HG03342 (cell line): ENCODE measurements around the gene TLR6.
A peak's percentile ranks its signal among the peaks of the same experiment; 100 is the strongest.
"Not testable (repeated sequence)": the region's sequence is repeated elsewhere in the genome, so short reads cannot be mapped to it uniquely, and the experiment has no call there.

Source experiments
- ATAC-seq: cut with Tn5 transposase; IDR thresholded peaks from one replicate; pipeline ENCODE4 v1.9.1; 2021; ENCODE audit warnings: mild to moderate bottlenecking, moderate library complexity; ENCODE audit not compliant: unreplicated experiment

The TLR6 gene

DNA sequence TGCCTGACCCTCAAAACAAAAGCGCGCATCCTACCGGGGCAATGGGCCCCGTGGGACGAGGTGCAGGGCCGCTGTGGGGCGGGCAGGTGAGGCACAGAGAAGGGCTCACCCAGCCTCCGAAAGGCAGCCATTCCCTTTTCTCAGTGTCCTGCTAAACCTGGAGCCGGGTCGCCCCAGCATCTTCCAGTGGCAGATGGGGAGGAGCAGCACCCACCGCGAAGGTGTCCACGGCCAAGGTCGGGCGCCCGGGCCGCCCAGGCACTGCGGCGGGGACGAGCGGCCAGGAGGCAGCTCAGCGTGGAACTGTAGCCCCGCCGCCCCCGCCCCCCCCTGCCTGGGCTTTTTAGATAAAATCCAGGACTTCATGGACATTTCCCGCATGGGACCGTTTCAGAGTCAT is 32.9 kb downstream of the TLR6 start:
- ATAC-seq, result no peak

DNA sequence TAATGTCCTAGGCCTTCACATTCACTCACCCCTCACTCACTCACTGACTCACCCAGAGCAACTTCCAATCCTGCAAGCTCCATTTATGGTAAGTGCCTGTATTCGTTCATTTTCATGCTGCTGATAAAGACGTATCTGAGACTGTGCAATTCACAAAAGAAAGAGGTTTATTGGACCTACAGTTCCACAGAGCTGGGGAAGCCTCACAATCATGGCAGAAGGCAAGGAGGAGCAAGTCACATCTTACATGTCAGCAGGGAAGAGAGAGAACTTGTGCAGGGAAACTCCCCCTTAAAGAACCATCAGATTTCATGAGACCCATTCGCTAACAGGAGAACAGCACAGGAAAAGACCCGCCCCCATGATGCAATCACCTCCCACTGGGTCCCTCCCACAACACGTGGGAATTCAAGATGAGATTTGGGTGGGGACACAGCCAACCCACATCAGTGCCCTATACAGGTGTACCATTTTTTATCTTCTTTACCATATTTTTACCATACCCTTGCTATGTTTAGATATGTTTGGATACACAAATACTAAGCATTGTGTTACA is 33.8 kb downstream of the TLR6 start:
- no peak for ATAC-seq

DNA sequence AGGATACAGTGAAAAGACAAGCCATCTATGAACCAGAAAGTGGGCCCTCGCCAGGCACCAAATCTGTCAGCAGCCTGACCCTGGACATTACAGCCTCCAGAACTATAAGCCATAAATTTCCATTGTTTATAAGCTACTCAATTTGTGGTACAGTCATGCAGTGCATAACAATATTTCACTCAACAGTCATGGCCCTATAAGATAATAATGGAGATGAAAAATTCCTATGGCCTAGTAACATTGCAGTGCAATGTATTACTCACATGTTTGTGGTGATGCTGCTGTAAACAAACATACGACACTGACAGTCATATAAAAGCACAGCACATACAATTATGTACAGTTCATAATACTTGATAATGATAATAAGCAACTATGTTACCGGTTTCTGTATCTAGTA is 34.9 kb downstream of the TLR6 start:
- ATAC-seq, result no peak

DNA sequence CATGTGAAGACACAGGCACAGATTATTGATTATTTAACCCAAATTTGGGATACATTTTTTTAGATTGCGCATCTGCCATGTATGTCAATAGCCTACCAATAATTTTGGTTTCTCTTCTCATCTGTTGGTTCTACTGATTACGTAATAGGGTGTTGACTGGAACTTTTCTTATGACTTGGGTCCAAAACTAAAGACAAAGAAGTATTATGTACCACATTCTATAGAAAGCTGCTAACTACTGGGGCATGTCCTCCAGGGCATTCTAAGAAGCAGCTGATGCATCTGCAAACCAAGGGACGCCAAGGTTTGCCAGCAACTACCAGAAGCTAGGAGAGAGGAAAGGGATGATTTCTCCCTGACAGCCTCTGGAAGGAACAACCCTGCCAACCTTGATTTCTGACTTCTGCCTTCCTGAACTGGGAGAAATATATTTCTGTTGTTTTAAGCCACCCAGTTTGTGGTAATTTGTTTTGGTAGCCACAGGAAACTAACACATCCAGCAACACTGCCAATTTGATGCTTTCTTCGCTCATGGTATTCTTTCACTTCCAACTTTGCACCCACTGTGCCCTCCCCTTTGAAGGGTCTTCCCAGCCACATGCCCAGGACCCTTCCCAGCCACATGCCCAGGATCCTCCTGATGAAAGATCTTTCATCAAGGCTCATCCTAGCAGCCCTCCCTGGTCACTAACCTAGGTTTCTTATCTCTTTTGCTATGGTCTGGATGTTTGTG is 36.1 kb downstream of the TLR6 start:
- peak; percentile 41 for ATAC-seq

DNA sequence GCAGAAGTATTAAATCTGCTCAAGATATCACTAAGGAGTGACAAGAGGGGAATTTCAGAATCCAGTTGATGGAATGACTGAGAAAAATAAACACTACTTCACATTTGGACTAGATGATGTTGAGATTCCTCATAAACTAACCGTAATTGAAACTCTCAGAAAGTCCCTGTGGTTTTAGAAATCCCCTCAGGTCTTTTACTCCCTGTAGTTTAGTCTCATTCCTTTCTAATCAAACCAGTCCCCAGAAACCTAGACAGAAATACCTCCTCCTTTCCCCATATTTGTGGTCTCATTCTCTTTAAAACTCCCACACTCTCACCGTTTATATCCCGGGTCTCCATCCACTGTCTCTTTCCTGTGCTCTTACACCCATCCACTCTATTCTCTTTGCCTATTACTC is 37.0 kb downstream of the TLR6 start:
- no peak for ATAC-seq

DNA sequence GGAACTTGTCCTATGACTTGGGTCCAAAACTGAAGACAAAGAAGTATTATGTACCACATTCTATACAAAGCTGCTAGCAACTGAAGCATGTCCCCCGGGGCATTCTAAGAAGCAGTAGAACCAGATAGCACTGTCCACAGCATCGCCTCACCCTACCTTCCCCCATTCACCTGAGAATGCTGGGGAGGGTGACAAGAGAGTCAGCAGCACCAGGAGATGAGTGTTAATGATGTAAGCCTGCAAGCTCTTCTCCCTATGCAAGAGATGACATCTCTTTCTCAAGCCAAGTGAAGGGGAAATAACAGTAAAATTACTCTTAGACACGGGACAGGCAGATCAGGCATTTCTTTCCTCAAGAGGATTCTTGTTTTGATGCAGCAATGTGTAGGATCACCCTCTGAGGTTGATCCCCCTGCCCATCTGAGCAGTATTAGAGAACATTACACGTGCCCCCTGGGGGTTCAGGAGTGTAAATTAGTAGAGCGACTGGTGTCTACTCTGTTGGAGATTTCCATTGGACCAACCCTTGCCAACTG is 38.1 kb downstream of the TLR6 start:
- ATAC-seq, result peak; percentile 55

DNA sequence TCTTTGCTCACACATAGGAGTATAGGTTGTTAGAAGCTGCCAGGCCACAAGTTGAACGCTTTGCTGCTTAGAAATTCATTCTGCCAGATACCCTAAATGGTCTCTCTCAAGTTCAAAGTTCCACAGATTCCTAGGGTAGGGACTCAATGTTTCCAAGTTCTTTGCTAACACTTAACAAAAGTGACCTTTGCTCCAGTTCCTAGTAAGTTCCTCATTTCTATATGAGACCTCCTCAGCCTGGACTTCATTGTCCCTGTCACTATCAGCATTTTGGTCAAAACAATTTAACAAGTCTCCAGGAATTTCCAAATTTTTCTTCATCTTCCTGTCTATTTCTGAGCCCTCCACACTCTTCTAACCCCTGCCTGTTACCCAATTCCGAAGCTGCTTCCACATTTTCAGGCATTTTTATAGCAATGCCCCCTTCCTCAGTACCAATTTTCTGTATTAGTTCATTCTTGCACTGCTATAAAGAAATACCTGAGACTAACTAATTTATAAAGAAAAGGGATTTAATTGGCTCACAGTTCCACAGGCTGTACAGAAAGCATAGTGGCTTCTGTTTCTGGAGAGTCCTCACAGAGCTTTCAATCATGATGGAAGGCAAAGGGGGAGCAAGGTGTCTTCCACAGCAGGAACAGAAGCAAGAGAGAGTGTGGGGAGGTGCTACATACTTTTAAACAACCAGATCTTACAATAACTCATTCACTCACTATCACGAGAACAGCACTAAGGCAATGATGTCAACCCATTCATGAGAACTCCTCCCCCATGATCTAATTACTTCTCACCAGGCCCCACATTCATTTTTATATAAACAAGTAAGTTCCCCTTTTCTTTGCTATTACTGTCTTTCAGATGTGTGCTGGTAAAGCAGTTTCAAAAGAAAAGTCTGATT is 40.5 kb downstream of the TLR6 start:
- no peak for ATAC-seq

DNA sequence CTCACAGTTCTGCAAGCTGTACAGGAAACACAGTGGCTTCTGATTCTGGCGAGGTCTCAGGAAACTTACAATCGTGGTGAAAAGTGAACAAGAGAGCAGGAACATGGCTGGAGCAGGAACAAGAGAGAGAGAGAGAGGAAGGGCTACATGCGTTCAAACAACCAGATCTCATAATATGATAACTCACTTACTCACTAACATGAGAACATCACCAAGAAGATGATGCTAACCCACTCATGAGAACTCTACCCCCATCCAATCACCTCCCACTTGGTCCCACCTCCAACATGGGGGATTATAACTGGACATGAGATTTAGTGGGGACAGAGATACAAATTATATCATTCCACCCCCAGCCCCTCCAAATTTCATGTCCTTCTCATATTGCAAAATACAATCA is 42.2 kb downstream of the TLR6 start:
- no peak for ATAC-seq

DNA sequence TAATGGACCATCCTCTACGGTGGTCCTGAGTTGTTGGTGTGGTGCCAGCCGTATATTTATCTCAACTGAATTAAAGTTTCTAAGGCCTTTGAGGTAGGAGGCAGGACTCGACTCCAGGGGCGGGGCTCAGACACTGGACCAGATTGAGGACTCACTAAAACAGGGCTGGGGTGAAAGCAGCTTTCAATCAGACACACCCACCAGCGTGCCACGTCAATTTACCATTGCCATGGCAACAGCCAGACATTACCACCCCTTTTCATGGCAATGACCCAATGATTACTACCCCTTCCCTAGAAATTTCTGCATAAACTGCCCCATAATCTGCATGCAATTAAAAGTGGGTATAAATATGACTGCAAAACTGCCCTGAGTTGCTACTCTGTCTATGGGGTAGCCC is 45.3 kb downstream of the TLR6 start:
- ATAC-seq, result no peak

DNA sequence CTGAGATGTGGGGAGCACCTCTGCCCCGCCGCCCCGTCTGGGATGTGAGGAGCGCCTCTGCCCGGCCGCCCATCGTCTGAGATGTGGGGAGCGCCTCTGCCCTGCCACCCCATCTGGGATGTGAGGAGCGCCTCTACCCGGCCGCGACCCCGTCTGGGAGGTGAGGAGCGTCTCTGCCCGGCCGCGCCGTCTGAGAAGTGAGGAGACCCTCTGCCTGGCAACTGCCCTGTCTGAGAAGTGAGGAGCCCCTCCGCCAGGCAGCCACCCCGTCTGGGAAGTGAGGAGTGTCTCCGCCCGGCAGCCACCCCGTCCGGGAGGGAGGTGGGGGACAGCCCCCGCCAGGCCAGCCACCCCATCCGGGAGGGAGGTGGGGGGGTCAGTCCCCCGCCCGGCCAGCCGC is 49.2 kb downstream of the TLR6 start:
- ATAC-seq, result not testable (repeated sequence)

DNA sequence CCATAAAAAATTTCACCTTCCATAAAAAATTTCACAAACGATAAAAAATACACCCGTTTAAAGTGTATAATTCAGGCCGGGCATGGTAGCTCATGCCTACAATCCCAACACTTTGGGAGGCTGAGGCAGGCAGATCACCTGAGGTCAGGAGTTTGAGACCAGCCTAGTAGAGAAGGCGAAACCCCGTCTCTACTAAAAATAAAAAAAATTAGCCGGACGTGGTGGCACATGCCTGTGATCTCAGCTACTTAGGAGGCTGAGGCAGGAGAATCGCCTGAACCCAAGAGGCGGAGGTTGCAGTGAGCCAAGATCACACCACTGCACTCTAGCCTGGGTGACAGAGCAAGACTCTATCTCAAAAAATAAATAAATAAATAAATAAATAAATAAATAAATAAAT is 50.4 kb downstream of the TLR6 start:
- not testable (repeated sequence) for ATAC-seq

DNA sequence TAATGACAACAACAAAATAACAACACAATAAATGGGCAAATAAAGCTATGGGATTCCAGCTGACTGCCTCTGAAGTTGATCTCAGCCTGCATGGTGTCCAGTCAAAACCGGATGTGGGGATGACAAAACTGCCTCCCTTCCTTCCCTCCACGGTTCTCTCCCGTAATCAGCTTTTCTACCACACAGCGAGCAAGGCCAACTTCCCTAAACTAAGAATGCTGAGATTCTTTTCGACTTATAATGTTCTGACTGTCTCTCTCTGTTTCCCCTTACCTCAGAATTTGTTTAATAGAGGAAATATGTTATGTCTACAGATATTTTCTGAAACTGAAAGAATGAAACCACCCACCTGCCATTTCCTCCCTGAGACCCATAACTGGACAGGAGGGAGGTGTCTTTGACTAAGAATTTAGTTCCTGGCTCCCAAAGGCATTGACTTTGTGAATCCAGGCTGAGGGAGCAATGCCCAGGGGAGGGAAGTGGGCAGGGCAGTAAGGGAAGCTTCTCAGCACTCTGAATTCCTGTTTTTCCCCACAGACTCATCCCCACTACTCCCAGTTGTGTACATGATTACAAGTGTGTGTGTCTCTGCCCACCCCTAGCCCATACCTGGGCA is 51.0 kb downstream of the TLR6 start:
- peak; percentile 77 for ATAC-seq

DNA sequence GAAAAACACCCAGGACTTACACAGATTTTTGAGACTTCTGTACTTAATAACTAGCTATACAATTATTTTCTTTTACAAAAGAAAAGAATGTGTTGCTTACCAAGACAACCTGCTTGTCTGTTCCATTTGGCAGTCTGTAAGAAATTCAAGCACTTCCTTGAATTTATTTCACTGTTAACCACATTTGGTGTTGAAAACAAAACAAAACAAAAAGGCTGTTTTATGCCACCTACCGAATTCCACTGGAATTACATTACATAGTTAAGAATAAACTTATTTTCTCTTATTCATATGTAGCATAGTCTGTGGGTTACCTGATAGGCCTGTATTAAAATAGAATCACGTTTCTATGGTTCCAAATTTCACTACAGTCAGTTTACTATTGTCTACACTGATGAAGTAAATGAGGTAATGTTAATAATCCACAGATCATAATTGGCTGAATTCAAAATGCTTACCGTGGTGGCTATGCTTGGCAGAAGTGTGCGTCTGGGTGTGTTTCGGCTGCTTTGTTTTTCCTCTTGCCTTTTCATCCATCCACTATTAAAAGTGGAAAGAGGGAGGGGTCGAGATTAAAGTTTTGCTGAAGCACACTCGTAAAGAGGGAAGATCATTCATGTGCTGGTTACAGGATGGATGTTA is 51.8 kb downstream of the TLR6 start, which contains the start of gene TLR1:
TSS of gene TLR1 (minus strand) at position 138 of the 642 bp plus-strand sequence. CDS start 5,960 bp downstream, outside the sequence.
- peak; percentile 35 for ATAC-seq

DNA sequence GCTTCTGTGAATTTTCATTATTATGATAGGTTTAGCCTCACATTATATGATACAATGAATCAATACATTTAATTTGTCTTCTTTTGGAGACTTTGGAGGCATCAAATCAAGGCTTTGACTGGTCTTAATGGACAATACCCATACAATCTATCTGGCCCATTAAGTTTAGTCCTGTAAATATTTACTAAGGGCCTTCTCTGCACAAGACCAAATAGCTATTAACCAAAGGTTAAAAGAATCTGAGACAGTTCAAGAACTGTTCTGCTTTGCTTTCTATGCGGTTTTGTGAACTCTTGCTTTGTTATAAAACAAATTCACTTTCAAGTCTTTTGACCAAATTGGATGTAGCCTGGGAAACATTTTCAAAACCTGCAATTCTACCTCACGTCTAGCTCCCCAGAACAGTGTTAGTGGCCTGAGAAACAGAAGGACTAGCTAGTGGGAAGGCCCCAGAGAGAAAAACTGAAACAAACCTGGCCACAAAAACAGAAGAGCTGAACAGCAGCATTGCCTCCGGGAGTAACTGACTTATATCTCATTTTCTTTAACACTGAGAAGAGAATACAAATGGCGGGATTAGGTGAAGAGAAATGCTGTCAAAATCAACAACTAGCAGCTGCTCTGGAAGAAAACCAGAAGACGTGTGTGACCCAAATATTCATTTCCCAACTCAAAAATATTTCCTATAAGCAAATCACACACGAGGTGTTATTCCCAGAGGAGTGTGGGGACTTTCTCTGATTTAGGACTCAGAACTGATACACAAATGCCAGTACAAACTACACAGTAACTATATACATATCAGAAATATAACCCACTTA is 52.6 kb downstream of the TLR6 start:
- ATAC-seq, result peak; percentile 45

DNA sequence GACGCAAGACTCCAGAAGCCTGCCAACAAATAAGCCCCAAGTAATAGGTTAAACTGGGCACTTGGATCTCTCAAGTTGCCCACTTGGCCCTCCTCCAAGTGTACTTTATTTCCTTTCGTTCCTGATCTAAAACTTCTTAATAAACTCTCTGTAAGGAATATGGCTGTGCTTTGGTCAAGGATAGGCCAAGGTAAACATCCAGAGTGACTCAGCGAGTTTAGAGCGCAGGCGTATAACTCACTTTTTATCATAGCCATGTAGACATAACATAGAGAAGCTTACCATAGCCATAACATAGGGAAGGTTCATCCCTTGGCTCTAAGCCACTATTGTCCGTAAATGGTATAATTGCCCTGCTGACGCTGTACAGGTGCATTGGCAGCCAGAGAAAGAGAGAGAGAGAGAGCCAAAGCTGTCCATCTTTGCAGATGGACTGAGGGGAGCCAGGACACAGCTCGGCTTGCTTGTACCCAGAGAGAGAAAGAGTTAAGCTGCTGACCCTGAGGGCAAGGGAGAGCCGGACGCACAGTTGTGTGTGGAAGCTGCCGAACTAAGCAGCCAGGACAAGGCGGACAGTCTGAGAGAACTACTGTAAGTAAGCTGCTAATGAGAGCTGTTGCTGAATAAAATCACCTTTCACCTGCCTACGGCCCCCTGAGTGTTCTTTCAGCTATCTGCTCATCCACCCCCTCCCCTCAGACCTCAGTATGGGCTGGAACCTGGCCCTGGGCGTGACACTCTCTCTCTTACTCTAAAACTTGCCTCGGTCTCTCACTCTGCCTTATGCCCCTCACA is 53.9 kb downstream of the TLR6 start:
- no peak for ATAC-seq

DNA sequence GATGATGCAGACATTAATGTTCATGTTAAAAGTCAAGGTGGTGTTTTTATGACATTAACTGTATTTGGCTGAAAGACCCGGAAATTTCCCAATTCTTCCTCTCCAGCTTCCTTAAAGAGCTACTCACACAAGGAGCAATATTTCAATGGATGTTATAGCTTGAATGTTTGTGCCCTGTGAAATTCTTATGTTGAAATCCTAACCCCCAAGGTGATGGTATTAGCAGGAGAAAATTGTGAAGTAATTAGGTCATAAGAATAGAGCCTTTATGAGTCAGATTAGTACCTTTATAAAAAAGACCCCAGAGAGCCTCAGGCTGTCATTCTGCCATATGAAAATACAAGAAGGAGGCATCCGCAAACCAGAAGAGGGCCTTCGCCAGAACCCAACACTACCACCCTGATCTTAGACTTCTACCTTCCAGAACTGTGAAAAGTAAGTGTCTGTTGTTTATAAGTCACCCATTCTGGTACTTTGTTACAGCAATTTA is 55.6 kb downstream of the TLR6 start:
- no peak for ATAC-seq

DNA sequence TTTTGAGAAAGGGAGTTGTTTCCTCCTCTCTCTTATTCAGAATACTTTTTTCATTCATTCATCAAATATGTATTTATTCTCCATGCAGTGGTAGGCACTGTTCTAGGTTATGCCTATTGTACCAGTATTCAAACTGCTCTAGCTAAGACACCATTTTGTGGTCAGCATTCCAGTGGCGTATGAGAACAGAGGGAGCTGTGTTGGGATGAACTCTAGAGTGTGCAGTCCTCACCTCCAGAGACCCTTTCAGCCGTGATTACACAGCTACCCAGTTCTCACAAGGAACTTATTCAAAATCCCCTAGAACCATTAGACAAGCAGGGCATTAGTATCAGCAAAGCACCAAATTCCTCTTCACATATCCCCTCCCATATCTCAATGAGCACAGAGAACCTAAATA is 56.3 kb downstream of the TLR6 start:
- no peak for ATAC-seq

DNA sequence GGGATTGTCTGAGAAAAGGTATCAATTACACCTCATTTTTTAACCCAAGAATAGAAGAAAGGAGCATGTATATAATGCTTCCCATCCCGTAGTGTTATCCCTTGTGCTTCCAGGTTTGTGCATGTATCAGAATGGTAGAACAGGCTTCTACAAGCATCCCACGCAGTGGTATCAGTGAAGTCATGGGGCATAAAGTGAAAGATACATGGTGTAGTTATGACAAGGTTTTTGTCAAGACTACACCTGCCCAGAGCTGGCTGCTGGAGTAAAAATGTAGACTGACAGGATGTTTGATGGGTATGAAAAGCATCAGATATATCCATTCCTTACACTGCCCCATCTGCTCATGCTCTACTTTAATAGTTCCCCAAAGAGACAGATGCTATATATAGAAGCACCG is 61.5 kb downstream of the TLR6 start:
- ATAC-seq, result no peak

DNA sequence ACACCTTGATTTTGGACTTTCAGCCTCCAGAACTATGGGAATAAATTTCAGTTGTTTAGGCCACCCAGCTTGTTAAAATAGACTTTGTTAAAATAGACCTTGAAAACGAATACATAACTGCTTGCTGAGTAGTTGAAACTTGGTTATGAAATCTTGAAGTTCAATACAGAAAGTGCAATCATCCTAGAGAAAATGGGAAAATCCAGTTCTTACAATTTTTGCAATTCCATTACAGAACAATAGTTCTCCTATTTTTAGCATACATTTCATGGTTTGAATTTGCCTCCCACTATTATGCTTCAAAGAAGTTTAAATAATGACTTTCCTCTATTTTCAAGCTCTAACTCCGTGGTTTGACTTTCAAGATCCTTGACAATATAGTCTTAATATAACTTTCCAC is 62.6 kb downstream of the TLR6 start:
- ATAC-seq, result no peak
